A549 treated with Hydrocortisone at 1 μM for 4 hours (cell line): Measurements from ENCODE around the gene FKBP14. TPM values are rescaled to one million over a fixed set of nuclear protein-coding genes. Genes with fewer than 3 reads are reported as not detected.

Source experiments
- total RNA-seq: library from RNA; stranded (reverse); fragments of 200-300 nt; extraction: Qiagen RNA extraction; gene quantifications from 5 replicates; pipeline ENCODE4 v1.2.3, GENCODE V29; 2022

The FKBP14 gene
- total RNA-seq = 6.9 to 10.9 TPM (median 8.6 TPM) in 5 replicates

DNA sequence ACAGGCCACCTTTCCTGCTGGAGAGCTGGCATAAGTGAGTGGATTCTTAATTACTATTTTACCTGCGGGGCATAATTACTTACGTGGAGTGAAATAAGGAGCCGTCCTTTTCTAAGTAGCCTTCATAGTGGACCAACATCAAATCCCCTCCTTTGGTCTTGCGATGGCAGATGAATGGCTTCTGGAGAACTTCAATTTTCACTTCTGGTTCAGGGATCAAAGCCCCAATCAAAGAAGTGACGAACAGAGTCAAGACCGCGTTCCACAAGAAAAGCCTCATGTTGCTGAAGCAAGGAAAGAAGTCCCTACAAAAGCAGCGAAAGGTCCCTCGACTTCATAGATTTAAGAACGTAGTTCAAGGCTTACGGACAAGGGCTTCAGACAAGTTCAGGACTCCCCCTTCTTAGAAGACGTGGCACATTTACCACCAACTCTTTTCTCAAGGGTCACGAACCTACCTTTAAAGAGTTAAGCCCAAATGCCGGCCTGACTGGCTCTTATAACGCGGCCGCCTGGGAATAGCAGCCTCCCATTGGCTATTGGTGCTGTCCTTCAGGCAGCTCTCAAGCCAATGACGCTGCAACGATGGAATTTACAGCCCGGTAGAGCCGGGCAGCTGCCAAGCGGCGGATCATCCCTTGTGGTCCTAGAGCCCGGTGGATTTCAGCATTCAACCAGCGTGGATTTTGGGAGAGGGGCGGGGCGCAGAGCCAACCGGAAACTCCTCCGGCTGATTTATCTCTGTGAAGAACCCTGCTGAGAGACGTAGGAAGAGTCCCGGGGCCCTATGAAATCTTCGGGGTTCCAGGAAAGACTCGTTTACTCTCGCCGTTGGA is at the start of gene FKBP14:
TSS of gene FKBP14 (minus strand) at position 474 of the 836 bp plus-strand sequence. CDS start at position 280, 194 bp downstream.

DNA sequence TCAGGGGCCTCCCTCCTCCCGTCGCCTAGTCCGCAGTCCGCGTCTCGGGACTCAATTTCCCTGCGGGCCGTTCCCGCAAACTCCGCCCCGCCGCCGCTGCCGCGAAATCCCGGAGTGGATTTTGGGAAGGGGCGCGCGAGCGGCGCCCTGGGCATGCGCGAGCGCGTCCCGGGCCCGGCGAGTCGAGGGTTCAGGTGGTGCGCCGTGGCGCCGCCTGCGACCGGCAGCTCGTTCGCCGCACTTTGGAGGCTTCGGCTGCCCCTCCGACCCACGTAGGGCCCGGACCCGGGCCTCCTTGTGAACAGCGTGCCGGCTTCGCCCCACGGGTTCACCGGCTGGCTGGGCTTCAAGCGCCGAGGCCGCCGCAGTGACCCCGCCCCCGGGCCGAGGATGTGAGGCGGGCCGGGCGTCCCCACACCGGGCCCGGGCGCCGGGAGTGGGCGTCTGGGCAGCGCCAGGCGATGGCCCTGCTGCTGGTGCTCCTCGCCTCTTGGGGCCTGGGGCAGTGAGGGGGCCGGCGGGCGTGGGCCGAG is 1.8 kb upstream of the FKBP14 start, which contains the start of gene PLEKHA8:
TSS of gene PLEKHA8 (plus strand) at position 197 of the 533 bp plus-strand sequence. CDS start 351 bp downstream, outside the sequence.

DNA sequence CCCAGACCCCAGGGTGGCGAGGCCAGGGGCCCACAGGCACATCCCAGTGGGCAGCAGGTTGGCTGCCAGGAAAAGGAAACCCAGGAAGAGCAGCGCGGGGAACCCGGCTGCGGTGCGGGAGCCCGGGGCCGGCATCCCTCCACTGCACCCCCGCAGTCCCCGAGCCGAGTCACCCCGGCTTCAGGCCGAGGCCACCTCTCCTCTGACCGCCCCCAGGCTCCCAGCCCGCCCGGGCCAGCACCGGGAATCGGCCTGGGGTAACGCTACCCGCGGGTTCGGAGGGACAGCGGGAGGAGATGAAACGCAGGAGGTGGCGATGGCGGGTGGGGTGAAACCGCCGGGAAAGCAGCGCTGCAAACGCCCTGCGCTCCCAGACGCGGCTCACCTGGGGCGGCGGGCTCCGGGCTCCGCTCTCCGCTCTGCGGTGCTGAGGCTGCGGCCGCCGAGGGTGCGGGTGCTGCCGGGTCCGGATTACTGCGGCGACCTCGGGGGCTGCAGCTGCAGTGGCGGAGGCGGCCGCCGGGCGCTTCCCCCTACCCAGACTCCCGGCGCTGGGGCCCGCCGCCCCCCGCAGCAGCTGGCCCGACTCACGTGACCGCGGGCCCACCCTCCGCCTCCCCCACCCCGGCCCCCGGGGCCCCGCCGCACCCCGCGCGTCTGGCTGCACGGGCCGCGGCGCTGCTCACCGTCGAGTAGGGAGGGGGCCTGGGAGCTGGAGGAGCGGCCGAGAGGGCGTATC is 37.1 kb downstream of the FKBP14 start, which contains the start of gene SCRN1:
TSS of gene SCRN1 (minus strand) at position 545 of the 739 bp plus-strand sequence. CDS start 20,734 bp downstream, outside the sequence.

Other genes with a start within 250 kb of the FKBP14 start
- 0.43 to 0.59 TPM (median 0.51 TPM) in 5 replicates for gene WIPF3, start 220.2 kb downstream of the FKBP14 start, total RNA-seq
- 46.2 to 75.7 TPM (median 57.4 TPM) in 5 replicates for gene SCRN1, start 36.9 kb downstream of the FKBP14 start, total RNA-seq
- 4.9 to 6.2 TPM (median 5.4 TPM) in 5 replicates for gene PLEKHA8, start 1.7 kb upstream of the FKBP14 start, total RNA-seq
- 4.5 to 6.6 TPM (median 6.1 TPM) in 5 replicates for gene MTURN, start 108.3 kb upstream of the FKBP14 start, total RNA-seq